ENCODE results near the gene PNKD.

PNKD gene

DNA sequence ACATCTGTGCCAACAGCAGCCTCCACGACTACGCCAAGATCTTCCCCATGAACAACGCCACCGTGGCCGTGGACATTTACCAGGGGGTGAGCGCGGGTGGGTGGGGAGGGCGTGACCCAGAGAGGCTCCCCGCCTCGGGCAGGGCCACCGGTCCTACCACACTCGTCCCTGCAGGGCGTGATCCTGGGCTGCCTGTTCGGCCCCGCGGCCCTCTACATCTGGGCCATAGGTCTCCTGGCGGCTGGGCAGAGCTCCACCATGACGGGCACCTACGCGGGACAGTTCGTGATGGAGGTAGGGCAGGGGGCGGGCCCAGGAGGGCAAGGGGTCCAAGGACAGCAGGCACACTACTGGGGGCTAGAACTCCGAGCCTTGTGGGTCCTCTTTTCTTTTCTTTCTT lies 120.9 kb downstream of the PNKD start:
- DNase-seq (ENCODE audit: low read depth), result no peak
- TF ChIP-seq POLR2A (IDR thresholded peaks at IDR 0.05; ENCODE audit: extremely low read depth, insufficient read length), result no peak
- TF ChIP-seq, protein P1, sequence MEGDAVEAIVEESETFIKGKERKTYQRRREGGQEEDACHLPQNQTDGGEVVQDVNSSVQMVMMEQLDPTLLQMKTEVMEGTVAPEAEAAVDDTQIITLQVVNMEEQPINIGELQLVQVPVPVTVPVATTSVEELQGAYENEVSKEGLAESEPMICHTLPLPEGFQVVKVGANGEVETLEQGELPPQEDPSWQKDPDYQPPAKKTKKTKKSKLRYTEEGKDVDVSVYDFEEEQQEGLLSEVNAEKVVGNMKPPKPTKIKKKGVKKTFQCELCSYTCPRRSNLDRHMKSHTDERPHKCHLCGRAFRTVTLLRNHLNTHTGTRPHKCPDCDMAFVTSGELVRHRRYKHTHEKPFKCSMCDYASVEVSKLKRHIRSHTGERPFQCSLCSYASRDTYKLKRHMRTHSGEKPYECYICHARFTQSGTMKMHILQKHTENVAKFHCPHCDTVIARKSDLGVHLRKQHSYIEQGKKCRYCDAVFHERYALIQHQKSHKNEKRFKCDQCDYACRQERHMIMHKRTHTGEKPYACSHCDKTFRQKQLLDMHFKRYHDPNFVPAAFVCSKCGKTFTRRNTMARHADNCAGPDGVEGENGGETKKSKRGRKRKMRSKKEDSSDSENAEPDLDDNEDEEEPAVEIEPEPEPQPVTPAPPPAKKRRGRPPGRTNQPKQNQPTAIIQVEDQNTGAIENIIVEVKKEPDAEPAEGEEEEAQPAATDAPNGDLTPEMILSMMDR (IDR thresholded peaks at IDR 0.05; ENCODE audit: low read depth, low read length), result no peak
- TF ChIP-seq, protein P2, sequence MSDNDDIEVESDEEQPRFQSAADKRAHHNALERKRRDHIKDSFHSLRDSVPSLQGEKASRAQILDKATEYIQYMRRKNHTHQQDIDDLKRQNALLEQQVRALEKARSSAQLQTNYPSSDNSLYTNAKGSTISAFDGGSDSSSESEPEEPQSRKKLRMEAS (IDR thresholded peaks at IDR 0.05; ENCODE audit: low read depth, low read length), result no peak
- no peak overlapping the region for H3K4me3 ChIP-seq (ENCODE audit: low read depth, low read length)

DNA sequence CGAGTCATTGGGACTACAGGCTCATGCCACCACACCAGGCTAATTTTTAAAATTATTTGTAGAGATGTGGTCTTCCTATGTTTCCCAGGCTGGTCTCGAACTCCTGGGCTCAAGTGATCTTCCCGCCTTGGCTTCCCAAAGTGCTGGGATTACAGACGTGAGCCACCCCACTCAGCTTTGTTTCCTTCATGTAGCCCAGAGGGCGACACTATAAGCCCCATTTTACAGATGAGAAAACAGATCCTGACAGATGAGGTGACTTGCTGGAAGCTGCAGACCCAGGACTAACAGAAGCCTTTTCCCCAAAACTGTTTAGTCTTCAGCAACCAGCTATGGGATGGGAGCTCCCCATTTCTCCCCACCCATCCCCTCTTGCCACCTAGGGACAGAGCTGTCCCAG lies 122.1 kb downstream of the PNKD start:
- DNase-seq (ENCODE audit: low read depth), result no peak
- TF ChIP-seq MYC (IDR thresholded peaks at IDR 0.05; ENCODE audit: low read depth, low read length) (no peak), POLR2A (IDR thresholded peaks at IDR 0.05; ENCODE audit: extremely low read depth, insufficient read length) (no peak)
- TF ChIP-seq, protein P2 (IDR thresholded peaks at IDR 0.05; ENCODE audit: low read depth, low read length), result no peak
- TF ChIP-seq, protein P1 (IDR thresholded peaks at IDR 0.05; ENCODE audit: low read depth, low read length), result no peak
- no peak overlapping the region for H3K4me3 ChIP-seq (ENCODE audit: low read depth, low read length)

DNA sequence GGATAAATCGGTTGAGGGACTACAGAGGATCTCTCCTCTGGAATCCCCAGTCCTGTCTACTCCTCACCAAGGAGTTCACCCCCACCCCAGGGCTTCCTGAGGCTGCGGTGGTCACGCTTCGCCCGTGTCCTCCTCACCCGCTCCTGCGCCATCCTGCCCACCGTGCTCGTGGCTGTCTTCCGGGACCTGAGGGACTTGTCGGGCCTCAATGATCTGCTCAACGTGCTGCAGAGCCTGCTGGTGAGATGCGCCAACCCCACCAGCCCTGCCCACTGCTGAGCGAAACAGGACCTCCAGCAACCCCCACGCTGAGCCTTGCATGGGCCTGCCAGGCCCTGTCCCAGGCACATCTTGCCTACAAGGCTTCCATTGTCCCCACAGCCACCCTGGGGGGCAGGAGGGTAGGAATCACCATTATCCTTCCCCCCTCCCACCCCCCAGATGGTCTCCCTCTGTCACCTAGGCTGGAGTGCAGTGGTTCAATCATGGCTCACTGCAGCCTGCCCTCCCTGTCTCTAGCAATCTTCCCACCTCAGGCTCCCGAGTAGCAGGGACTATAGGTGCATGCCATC lies 122.7 kb downstream of the PNKD start:
- no peak overlapping the region for H3K4me3 ChIP-seq (ENCODE audit: low read depth, low read length)
- TF ChIP-seq, protein P2 (IDR thresholded peaks at IDR 0.05; ENCODE audit: low read depth, low read length), result no peak
- TF ChIP-seq POLR2A (IDR thresholded peaks at IDR 0.05; ENCODE audit: extremely low read depth, insufficient read length), result no peak
- TF ChIP-seq MYC (IDR thresholded peaks at IDR 0.05; ENCODE audit: low read depth, low read length), result no peak
- TF ChIP-seq, protein P1 (IDR thresholded peaks at IDR 0.05; ENCODE audit: low read depth, low read length), result no peak
- DNase-seq (ENCODE audit: low read depth), result peak; percentile 20

DNA sequence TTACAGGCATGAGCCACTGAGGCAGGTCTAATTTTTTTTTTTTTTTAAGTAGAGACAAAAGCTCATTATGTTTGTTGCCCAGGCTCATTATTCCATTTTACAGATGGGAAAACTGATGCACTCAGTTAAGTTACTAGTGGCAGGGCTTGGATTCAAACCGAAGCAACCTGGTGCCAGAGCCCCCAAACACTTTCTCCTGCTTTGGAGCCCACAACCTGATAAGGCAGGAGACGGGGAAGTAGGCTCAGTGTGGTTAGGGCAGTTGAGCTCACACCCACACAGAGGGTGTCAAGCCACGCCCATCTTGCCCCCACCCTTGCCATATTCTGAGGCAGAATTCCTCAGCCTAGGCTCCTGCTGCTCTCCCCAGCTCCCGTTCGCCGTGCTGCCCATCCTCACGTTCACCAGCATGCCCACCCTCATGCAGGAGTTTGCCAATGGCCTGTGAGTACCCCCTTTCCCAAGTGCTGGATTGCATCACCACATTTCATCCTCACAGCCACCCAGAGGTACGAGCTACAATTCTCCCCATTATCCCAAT lies 123.5 kb downstream of the PNKD start:
- peak overlapping the region; percentile 22 for H3K4me3 ChIP-seq (ENCODE audit: low read depth, low read length)
- TF ChIP-seq MYC (IDR thresholded peaks at IDR 0.05; ENCODE audit: low read depth, low read length), result 0 out of 2 replicates have a peak, but pooled peaks have one; percentile 17
- no peak for TF ChIP-seq POLR2A (IDR thresholded peaks at IDR 0.05; ENCODE audit: extremely low read depth, insufficient read length)
- DNase-seq (ENCODE audit: low read depth), result peak; percentile 88

DNA sequence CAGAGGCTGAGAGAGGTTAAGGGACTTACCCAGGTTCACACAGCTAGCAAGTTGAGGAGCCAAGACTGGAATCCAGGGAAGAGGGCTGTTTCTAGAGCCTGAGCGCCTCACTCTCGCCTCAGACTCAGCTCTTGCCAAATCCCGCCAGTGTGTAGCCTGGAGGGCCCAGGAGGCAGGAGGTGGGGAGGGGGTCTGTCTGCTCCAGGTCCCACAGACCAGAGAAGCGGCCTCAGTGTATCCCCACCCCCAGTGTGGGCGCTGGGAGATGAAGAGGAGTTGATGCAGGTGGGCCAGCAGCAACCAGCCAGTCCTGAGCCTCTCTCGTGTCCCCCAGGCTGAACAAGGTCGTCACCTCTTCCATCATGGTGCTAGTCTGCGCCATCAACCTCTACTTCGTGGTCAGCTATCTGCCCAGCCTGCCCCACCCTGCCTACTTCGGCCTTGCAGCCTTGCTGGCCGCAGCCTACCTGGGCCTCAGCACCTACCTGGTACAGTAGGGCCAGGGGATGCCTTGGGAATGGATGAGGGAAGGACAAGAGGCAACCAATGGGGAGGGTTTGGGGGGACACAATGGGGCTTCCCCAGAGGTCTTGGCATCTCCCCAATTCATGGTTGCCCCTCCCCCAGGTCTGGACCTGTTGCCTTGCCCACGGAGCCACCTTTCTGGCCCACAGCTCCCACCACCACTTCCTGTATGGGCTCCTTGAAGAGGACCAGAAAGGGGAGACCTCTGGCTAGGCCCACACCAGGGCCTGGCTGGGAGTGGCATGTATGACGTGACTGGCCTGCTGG lies 124.2 kb downstream of the PNKD start:
- peak overlapping the region; percentile 22 for H3K4me3 ChIP-seq (ENCODE audit: low read depth, low read length)
- TF ChIP-seq, protein P1 (IDR thresholded peaks at IDR 0.05; ENCODE audit: low read depth, low read length), result no peak
- TF ChIP-seq POLR2A (IDR thresholded peaks at IDR 0.05; ENCODE audit: extremely low read depth, insufficient read length) (no peak), MYC (IDR thresholded peaks at IDR 0.05; ENCODE audit: low read depth, low read length) (no peak)
- TF ChIP-seq, protein P2 (IDR thresholded peaks at IDR 0.05; ENCODE audit: low read depth, low read length), result no peak

DNA sequence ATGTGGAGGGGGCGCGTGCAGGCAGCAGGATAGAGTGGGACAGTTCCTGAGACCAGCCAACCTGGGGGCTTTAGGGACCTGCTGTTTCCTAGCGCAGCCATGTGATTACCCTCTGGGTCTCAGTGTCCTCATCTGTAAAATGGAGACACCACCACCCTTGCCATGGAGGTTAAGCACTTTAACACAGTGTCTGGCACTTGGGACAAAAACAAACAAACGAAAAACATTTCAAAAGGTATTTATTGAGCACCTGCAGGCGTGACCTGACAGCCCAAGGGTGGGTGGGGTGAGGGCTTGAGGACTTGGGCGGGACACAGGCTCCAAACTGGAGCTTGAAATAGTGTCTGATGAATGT lies 124.7 kb downstream of the PNKD start:
- no peak overlapping the region for H3K4me3 ChIP-seq (ENCODE audit: low read depth, low read length)
- TF ChIP-seq, protein P1 (IDR thresholded peaks at IDR 0.05; ENCODE audit: low read depth, low read length), result no peak
- TF ChIP-seq, protein P2 (IDR thresholded peaks at IDR 0.05; ENCODE audit: low read depth, low read length), result no peak
- TF ChIP-seq POLR2A (IDR thresholded peaks at IDR 0.05; ENCODE audit: extremely low read depth, insufficient read length) (no peak), MYC (IDR thresholded peaks at IDR 0.05; ENCODE audit: low read depth, low read length) (no peak)
- DNase-seq (ENCODE audit: low read depth), result no peak

More for the DNA sequence above, 124.2 kb downstream of the PNKD start:
- peak; percentile 68 for DNase-seq (ENCODE audit: low read depth)

Data from NB4 (cell line).